ENCODE data around the gene HINFP.

- no peak for TF ChIP-seq CTCF (IDR thresholded peaks at IDR 0.05)
- TF ChIP-seq POLR2A (IDR thresholded peaks at IDR 0.05): no peak
These were observed 4.2 kb upstream of the HINFP start for GRCh38 chr11:119117004-119117706.

All from Peyer's patch (tissue), 4 donors.